Measurements from ENCODE around the gene AMIGO3. TPM values are rescaled to one million over a fixed set of nuclear protein-coding genes. Genes with fewer than 3 reads are reported as not detected.

The AMIGO3 gene
- total RNA-seq, 3 donors from 2014 or later: not detected

GRCh38 chr3:49705390-49705960 is 14.0 kb downstream of the AMIGO3 start:
- TF ChIP-seq CTCF (IDR thresholded peaks at IDR 0.05): no peak
- no peak overlapping the region for H3K4me3 ChIP-seq
- DNase-seq: no peak
- ATAC-seq: no peak
- no peaks in the 10 kb centered on the region for H3K9me3 ChIP-seq
- intact Hi-C loops (cut with DNase I, micrococcal nuclease): no loop called here
- H3K4me1 ChIP-seq (ENCODE audit: low read depth): no peaks in the 10 kb centered on the region
- peaks cover 5% of the 10 kb centered on the region for H3K36me3 ChIP-seq (ENCODE audit: low read depth)

- ATAC-seq (no peak), DNase-seq (no peak)
- intact Hi-C loops (cut with DNase I, micrococcal nuclease): no loop called here
- no peaks in the 10 kb centered on the region for H3K9me3 ChIP-seq
- H3K4me1 ChIP-seq (ENCODE audit: low read depth): no peaks in the 10 kb centered on the region
- no peak for TF ChIP-seq CTCF (IDR thresholded peaks at IDR 0.05)
- H3K36me3 ChIP-seq (ENCODE audit: low read depth): peaks cover 5% of the 10 kb centered on the region
- H3K4me3 ChIP-seq: no peak overlapping the region
Measured at GRCh38 chr3:49704629-49705028, 14.9 kb downstream of the AMIGO3 start.

- Histone ChIP-seq H3K36me3 (ENCODE audit: low read depth) (peaks cover 5% of the 10 kb centered on the region), H3K4me3 (no peak overlapping the region), H3K9me3 (no peaks in the 10 kb centered on the region), H3K4me1 (ENCODE audit: low read depth) (no peaks in the 10 kb centered on the region)
- TF ChIP-seq CTCF (IDR thresholded peaks at IDR 0.05): no peak
- intact Hi-C loops (cut with DNase I, micrococcal nuclease): no loop called here
- ATAC-seq: no peak
- DNase-seq: no peak
Measured at GRCh38 chr3:49703956-49704355, 15.5 kb downstream of the AMIGO3 start.

GRCh38 chr3:49703443-49703927 is 16.0 kb downstream of the AMIGO3 start:
- Histone ChIP-seq H3K9me3 (no peaks in the 10 kb centered on the region), H3K36me3 (ENCODE audit: low read depth) (peaks cover 5% of the 10 kb centered on the region), H3K4me1 (ENCODE audit: low read depth) (no peaks in the 10 kb centered on the region), H3K4me3 (no peak overlapping the region)
- TF ChIP-seq CTCF (IDR thresholded peaks at IDR 0.05): peak; percentile 76
- intact Hi-C loops (cut with DNase I, micrococcal nuclease): no loop called here
- ATAC-seq (peak; percentile 89), DNase-seq (peak in 2 of 3 donors; percentile 70 to 76)

GRCh38 chr3:49702672-49703071 is 16.8 kb downstream of the AMIGO3 start:
- no peak overlapping the region for H3K4me3 ChIP-seq
- ATAC-seq (no peak), DNase-seq (no peak)
- no peak for TF ChIP-seq CTCF (IDR thresholded peaks at IDR 0.05)
- H3K9me3 ChIP-seq: no peaks in the 10 kb centered on the region
- H3K36me3 ChIP-seq (ENCODE audit: low read depth): peaks cover 5% of the 10 kb centered on the region
- H3K4me1 ChIP-seq (ENCODE audit: low read depth): no peaks in the 10 kb centered on the region
- intact Hi-C loops (cut with DNase I, micrococcal nuclease): no loop called here

Measured in mucosa of descending colon (tissue), 3 donors.